HepG2 (cell line): ENCODE measurements around the gene LAG3. TPM values are rescaled to one million over a fixed set of nuclear protein-coding genes. Genes with fewer than 3 reads are reported as not detected.

ENCODE experiments used
- ATAC-seq: fragments of 200-7000 bp; cut with Tn5 transposase; 3 replicates; pipeline ENCODE4 v1.9.1; 2020; ENCODE audit warnings: mild to moderate bottlenecking, moderate library complexity
- BruUV-seq: library from RNA; stranded (reverse); fragments of 400-500 nt; replicated peaks from 2 replicates; lab custom pipeline; 2021; lab: Mats Ljungman, UMichigan
- CTCF ChIA-PET: fragments of 300-600 bp; formaldehyde crosslinking; extraction: SDS; loops from one replicate; lab custom pipeline; 2021; ENCODE audit warnings: low total read pairs, inconsistent platforms, low intra/inter-chr PET ratio; lab: Yijun Ruan, JAX
- POLR2A ChIA-PET: fragments of 350-600 bp; sonication (Branson Sonifier 250); formaldehyde crosslinking; loops from one replicate; lab custom pipeline; 2020; ENCODE audit warnings: antibody characterized with exemption, inconsistent platforms; lab: Yijun Ruan, JAX
- DNase-seq: peaks from one replicate; pipeline ENCODE4 v3.0.0-alpha.2; 2015; ENCODE audit warnings: low spot score
- FAIRE-seq: peaks from 3 replicates; lab custom pipeline; 2011; peaks lifted over from hg19 to GRCh38; lab: Jason Lieb, UNC
- H2AFZ ChIP-seq: one replicate; pipeline ENCODE4 v1.6.1; 2011; ENCODE audit warnings: low read length, inconsistent platforms
- H3K27ac ChIP-seq: fragments of 300-600 bp; 3 replicates; pipeline ENCODE4 v1.8.0; 2011; ENCODE audit warnings: mixed run types, mild to moderate bottlenecking, mixed read lengths, low read length, inconsistent platforms; ENCODE audit not compliant: insufficient read depth; ENCODE audit errors: extremely low read length
- H3K27me3 ChIP-seq, 2 experiments: fragments of 200-600 bp in 1 of 2; 2 replicates in 1 of 2; 3 replicates in 1 of 2; pipeline versions ENCODE4 v1.6.0 to v1.8.0; 2011; ENCODE audit warnings: low read length in 2 of 2, mild to moderate bottlenecking in 2 of 2, moderate library complexity in 2 of 2, inconsistent platforms in 1 of 2; ENCODE audit not compliant: insufficient read depth in 2 of 2, control insufficient read depth in 1 of 2
- H3K36me3 ChIP-seq, 2 experiments: fragments of 200-600 bp in 1 of 2; replicated peaks in 1 of 2; 2 replicates in 1 of 2; 3 replicates in 1 of 2; pipeline versions ENCODE4 v1.5.1 to v1.8.0; 2011; ENCODE audit warnings: low read length in 2 of 2, inconsistent platforms in 1 of 2; ENCODE audit not compliant: insufficient read depth in 2 of 2, control insufficient read depth in 1 of 2
- H3K4me1 ChIP-seq: 2 replicates; pipeline ENCODE4 v1.5.1; 2012; ENCODE audit warnings: low read length, inconsistent platforms; ENCODE audit not compliant: insufficient read depth
- H3K4me2 ChIP-seq: 2 replicates; pipeline ENCODE4 v1.6.0; 2011; ENCODE audit warnings: low read depth, low read length, inconsistent platforms
- H3K4me3 ChIP-seq, 3 experiments: fragments of 200-600 bp in 1 of 3; sonication (generic), shearing (Covaris generic) in 1 of 3; replicated peaks in 1 of 3; 2 replicates each; pipeline ENCODE4 v1.5.1; 2011 to 2016; ENCODE audit warnings: low read length in 3 of 3, inconsistent platforms in 2 of 3, low read depth in 2 of 3, mild to moderate bottlenecking in 2 of 3, control low read depth in 1 of 3, mixed read lengths in 1 of 3; ENCODE audit not compliant: insufficient read depth in 1 of 3
- H3K79me2 ChIP-seq: one replicate; pipeline ENCODE4 v1.6.1; 2011; ENCODE audit warnings: low read length, inconsistent platforms; ENCODE audit not compliant: insufficient read depth
- H3K9ac ChIP-seq: 2 replicates; pipeline ENCODE4 v1.6.0; 2011; ENCODE audit warnings: mild to moderate bottlenecking, low read depth, low read length, inconsistent platforms; ENCODE audit not compliant: insufficient read depth
- H3K9me3 ChIP-seq: 2 replicates; pipeline ENCODE4 v1.5.1; 2012; ENCODE audit warnings: mild to moderate bottlenecking, low read length
- H4K20me1 ChIP-seq: 2 replicates; pipeline ENCODE4 v1.6.0; 2011; ENCODE audit warnings: inconsistent platforms, mild to moderate bottlenecking, low read length, moderate library complexity; ENCODE audit not compliant: insufficient read depth
- AGO2 ChIP-seq: fragments of 200-400 bp; formaldehyde crosslinking; optimal IDR thresholded peaks from 2 replicates; pipeline ENCODE3; 2017; ENCODE audit warnings: mild to moderate bottlenecking, low read depth, low read length, moderate library complexity
- ATM ChIP-seq: fragments of 450-650 bp; IDR thresholded peaks from 2 replicates; pipeline ENCODE4 v1.7.1; 2017; ENCODE audit warnings: mild to moderate bottlenecking, borderline replicate concordance
- GTF3A ChIP-seq: sonication (generic); formaldehyde crosslinking; conservative IDR thresholded peaks from 2 replicates; pipeline ENCODE4 v1.4.0; 2020; ENCODE audit warnings: mild to moderate bottlenecking, missing genetic modification reagents
- HNRNPL ChIP-seq: fragments of 200-400 bp; formaldehyde crosslinking; IDR thresholded peaks from 2 replicates; pipeline ENCODE4 v1.6.1; 2017; ENCODE audit warnings: mild to moderate bottlenecking, low read depth, low read length
- SMAD3 ChIP-seq: sonication (generic); formaldehyde crosslinking; IDR thresholded peaks from 2 replicates; pipeline ENCODE4 v1.4.0; 2020; ENCODE audit warnings: missing genetic modification reagents
- ZNF10 ChIP-seq: sonication (generic); formaldehyde crosslinking; IDR thresholded peaks from 2 replicates; pipeline ENCODE4 v1.4.0; 2020; ENCODE audit warnings: mild to moderate bottlenecking, low read depth, missing genetic modification reagents, borderline replicate concordance
- ZNF263 ChIP-seq: sonication (generic); formaldehyde crosslinking; IDR thresholded peaks from 2 replicates; pipeline ENCODE4 v1.4.0; 2020; ENCODE audit warnings: missing genetic modification reagents
- ZNF367 ChIP-seq: sonication (generic); formaldehyde crosslinking; IDR thresholded peaks from 2 replicates; pipeline ENCODE4 v1.4.0; 2020; ENCODE audit warnings: missing genetic modification reagents, borderline replicate concordance
- ZNF713 ChIP-seq: sonication (generic); formaldehyde crosslinking; IDR thresholded peaks from 2 replicates; pipeline ENCODE4 v1.4.0; 2020; ENCODE audit warnings: mild to moderate bottlenecking, missing genetic modification reagents
- ZNF766 ChIP-seq: sonication (generic); formaldehyde crosslinking; IDR thresholded peaks from 2 replicates; pipeline ENCODE4 v1.5.0; 2020; ENCODE audit warnings: missing genetic modification reagents, borderline replicate concordance
- WGBS: methylation state at CpG from one replicate; pipeline ENCODE4 v1.1.6; 2017; ENCODE audit warnings: low lambda C conversion rate; 5-methylcytosine and 5-hydroxymethylcytosine counted together
- in situ Hi-C: cut with HindIII; loops from 2 replicates; pipeline ENCODE4 v1.10.0; 2017; ENCODE audit warnings: low pct_unique_long_range_greater_than_20kb; ENCODE audit not compliant: extremely low pct_ligation_motif_present
- intact Hi-C: fragments of 100-400 bp; cut with micrococcal nuclease; formaldehyde crosslinking; loops from one replicate; pipeline ENCODE4 v1.10.0; 2022; ENCODE audit not compliant: unreplicated experiment
- polyA plus RNA-seq, 8 experiments: library from polyadenylated mRNA; depleted of rRNA in 3 of 8; stranded (reverse) in 7 of 8; unstranded in 1 of 8; fragments of >200 nt; fragmentation: Illumina TruSeq in 4 of 8; extraction: Trizol in 4 of 8; gene quantifications; 2 replicates each; pipeline versions ENCODE4 v1.2.1 to v1.2.3, GENCODE V29; 2011 to 2016; ENCODE audit warnings: low read depth in 4 of 8, missing spikeins in 1 of 8, mixed read lengths in 1 of 8; ENCODE audit not compliant: insufficient read depth in 1 of 8
- total RNA-seq, 5 experiments: library from RNA; depleted of rRNA; stranded (reverse); fragments of >200 nt; fragmentation: Illumina TruSeq; extraction: Trizol; gene quantifications; 2 replicates each; pipeline ENCODE4 v1.2.3, GENCODE V29; 2016; ENCODE audit warnings: low read depth in 1 of 5
- TF ChIP-seq, protein P1 (sequence below): sonication (generic); formaldehyde crosslinking; conservative IDR thresholded peaks from 2 replicates; pipeline ENCODE4 v1.4.0; 2020; ENCODE audit warnings: mild to moderate bottlenecking, missing genetic modification reagents, moderate library complexity
- TF ChIP-seq, protein P2 (sequence below): sonication (generic); formaldehyde crosslinking; IDR thresholded peaks from 2 replicates; pipeline ENCODE4 v1.4.0; 2020; ENCODE audit warnings: missing genetic modification reagents

Gene LAG3
- total and polyA plus RNA-seq, 2 of the 13 experiments (the other 11 are each of a cell fraction or from before 2014, with no cell fraction given), result 0.11 to 0.26 TPM

DNA sequence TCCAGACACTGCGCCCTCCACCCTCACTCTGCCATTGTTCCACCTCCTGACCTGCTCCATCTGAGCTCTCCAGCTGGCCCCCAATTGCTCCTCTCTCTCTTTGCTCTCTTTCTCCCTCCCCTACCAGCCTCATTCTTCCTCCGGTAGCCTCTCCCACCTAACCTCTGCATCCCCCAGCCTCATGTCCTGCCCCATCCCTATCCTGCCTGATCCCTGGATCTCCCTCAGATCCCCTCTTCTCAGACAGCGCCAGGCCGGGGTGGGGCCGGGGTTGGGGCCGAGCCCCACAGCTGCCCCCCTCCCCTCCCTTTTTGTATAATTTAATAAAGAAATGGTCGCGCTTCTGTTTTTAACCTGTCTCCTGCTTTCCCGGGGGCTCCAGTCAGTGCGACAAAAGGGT, 1.7 kb upstream of the LAG3 start (continued):
- TF ChIP-seq GTF3A (CRISPR knock-in tag) (no peak), SMAD3 (CRISPR knock-in tag) (no peak), ZNF367 (no peak), ZNF766 (CRISPR knock-in tag) (no peak), ZNF10 (CRISPR knock-in tag) (no peak), ATM (no peak)

DNA sequence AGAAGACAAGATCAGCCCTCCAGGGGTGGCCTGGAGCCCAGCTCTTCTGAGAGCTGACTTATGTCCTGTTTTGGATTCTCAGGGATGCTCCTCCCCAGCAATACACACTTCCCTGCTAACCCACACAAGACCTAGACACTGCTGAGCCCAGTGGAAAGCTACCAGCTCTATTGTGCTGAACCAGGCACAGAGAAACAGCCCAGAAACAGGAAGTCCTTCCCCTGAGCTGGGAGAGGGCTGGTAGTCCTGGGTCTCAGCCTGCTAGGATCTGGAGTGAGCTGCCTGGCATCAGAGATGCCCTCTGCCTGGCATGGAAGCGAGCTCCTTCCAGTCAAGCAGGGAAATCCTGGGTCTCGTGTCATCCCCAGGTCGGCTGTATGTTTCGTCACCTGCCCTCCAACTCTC, 1.2 kb upstream of the LAG3 start:
- Histone ChIP-seq H3K4me2 (no peak overlapping the region), H3K27me3 (no peaks in the 10 kb centered on the region), H3K36me3 (peaks cover 0 to 11% of the 10 kb centered on the region in 2 experiments; a peak in 1 of 5 replicates), H3K79me2 (peaks cover 20% of the 10 kb centered on the region), H3K4me3 (no peak overlapping the region), H3K4me1 (peaks cover 70% of the 10 kb centered on the region), H3K9ac (no peak overlapping the region), H4K20me1 (0 out of 2 replicates have a peak, but pooled peaks cover 6% of the 10 kb centered on the region), H2AFZ (no peak overlapping the region), H3K9me3 (no peaks in the 10 kb centered on the region), H3K27ac (no peak overlapping the region)
- in situ Hi-C loops, result no loop called here
- ATAC-seq, result no peak
- POLR2A ChIA-PET, result interaction anchor here (0.9 to 8.3 kb wide), 3 partner anchors 9 to 47 kb away, joined by 3 to 162 read pairs (median 4); partner anchors contain the start of genes COPS7A and MLF2
- intact Hi-C loops, result no loop called here
- CTCF ChIA-PET, result no interaction called here
- no CpG with 5 or more reads among the region's 4 CpGs for whole genome bisulfite sequencing
- no TSS peak for BruUV-seq
- no peak for DNase-seq
- FAIRE-seq, result no peak
- TF ChIP-seq, protein P1, sequence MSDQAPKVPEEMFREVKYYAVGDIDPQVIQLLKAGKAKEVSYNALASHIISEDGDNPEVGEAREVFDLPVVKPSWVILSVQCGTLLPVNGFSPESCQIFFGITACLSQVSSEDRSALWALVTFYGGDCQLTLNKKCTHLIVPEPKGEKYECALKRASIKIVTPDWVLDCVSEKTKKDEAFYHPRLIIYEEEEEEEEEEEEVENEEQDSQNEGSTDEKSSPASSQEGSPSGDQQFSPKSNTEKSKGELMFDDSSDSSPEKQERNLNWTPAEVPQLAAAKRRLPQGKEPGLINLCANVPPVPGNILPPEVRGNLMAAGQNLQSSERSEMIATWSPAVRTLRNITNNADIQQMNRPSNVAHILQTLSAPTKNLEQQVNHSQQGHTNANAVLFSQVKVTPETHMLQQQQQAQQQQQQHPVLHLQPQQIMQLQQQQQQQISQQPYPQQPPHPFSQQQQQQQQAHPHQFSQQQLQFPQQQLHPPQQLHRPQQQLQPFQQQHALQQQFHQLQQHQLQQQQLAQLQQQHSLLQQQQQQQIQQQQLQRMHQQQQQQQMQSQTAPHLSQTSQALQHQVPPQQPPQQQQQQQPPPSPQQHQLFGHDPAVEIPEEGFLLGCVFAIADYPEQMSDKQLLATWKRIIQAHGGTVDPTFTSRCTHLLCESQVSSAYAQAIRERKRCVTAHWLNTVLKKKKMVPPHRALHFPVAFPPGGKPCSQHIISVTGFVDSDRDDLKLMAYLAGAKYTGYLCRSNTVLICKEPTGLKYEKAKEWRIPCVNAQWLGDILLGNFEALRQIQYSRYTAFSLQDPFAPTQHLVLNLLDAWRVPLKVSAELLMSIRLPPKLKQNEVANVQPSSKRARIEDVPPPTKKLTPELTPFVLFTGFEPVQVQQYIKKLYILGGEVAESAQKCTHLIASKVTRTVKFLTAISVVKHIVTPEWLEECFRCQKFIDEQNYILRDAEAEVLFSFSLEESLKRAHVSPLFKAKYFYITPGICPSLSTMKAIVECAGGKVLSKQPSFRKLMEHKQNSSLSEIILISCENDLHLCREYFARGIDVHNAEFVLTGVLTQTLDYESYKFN (CRISPR knock-in tag), result no peak
- TF ChIP-seq, protein P2, sequence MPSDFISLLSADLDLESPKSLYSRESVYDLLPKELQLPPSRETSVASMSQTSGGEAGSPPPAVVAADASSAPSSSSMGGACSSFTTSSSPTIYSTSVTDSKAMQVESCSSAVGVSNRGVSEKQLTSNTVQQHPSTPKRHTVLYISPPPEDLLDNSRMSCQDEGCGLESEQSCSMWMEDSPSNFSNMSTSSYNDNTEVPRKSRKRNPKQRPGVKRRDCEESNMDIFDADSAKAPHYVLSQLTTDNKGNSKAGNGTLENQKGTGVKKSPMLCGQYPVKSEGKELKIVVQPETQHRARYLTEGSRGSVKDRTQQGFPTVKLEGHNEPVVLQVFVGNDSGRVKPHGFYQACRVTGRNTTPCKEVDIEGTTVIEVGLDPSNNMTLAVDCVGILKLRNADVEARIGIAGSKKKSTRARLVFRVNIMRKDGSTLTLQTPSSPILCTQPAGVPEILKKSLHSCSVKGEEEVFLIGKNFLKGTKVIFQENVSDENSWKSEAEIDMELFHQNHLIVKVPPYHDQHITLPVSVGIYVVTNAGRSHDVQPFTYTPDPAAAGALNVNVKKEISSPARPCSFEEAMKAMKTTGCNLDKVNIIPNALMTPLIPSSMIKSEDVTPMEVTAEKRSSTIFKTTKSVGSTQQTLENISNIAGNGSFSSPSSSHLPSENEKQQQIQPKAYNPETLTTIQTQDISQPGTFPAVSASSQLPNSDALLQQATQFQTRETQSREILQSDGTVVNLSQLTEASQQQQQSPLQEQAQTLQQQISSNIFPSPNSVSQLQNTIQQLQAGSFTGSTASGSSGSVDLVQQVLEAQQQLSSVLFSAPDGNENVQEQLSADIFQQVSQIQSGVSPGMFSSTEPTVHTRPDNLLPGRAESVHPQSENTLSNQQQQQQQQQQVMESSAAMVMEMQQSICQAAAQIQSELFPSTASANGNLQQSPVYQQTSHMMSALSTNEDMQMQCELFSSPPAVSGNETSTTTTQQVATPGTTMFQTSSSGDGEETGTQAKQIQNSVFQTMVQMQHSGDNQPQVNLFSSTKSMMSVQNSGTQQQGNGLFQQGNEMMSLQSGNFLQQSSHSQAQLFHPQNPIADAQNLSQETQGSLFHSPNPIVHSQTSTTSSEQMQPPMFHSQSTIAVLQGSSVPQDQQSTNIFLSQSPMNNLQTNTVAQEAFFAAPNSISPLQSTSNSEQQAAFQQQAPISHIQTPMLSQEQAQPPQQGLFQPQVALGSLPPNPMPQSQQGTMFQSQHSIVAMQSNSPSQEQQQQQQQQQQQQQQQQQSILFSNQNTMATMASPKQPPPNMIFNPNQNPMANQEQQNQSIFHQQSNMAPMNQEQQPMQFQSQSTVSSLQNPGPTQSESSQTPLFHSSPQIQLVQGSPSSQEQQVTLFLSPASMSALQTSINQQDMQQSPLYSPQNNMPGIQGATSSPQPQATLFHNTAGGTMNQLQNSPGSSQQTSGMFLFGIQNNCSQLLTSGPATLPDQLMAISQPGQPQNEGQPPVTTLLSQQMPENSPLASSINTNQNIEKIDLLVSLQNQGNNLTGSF (CRISPR knock-in tag), result 0 out of 2 replicates have a peak, but pooled peaks have one; percentile 22
- TF ChIP-seq HNRNPL (0 out of 2 replicates have a peak, but pooled peaks have one; percentile 62), ZNF713 (CRISPR knock-in tag) (no peak), ZNF263 (CRISPR knock-in tag) (0 out of 2 replicates have a peak, but pooled peaks have one; percentile 8), AGO2 (peak; percentile 59)
